Endothelial cell of umbilical vein (primary cell): ENCODE data around the gene ZDHHC11B. TPM values are rescaled to one million over a fixed set of nuclear protein-coding genes. Genes with fewer than 3 reads are reported as not detected.
"Not testable (repeated sequence)": the region's sequence is repeated elsewhere in the genome, so short reads cannot be mapped to it uniquely, and the experiment has no call there.

Experiments used
- BruUV-seq: library from RNA; stranded (reverse); fragments of 400-500 nt; replicated peaks from 2 replicates; lab custom pipeline; 2021; lab: Mats Ljungman, UMichigan
- CTCF ChIA-PET: fragments of 300-600, 350-600 bp; sonication (Branson Sonifier 250); formaldehyde crosslinking; loops from one replicate; lab custom pipeline; 2021; ENCODE audit warnings: antibody characterized with exemption, inconsistent platforms; lab: Charles Lee
- POLR2A ChIA-PET: fragments of 300-600, 350-600 bp; sonication (Branson Sonifier 250); formaldehyde crosslinking; loops from one replicate; lab custom pipeline; 2021; ENCODE audit warnings: antibody characterized with exemption, inconsistent platforms; lab: Charles Lee
- DNase-seq: peaks from one replicate; pipeline ENCODE4 v3.0.0-alpha.2; 2011; ENCODE audit warnings: low read depth, low spot score
- FAIRE-seq: peaks from 2 replicates; lab custom pipeline; 2011; peaks lifted over from hg19 to GRCh38; lab: Jason Lieb, UNC
- H2AFZ ChIP-seq: 2 replicates; pipeline ENCODE4 v1.6.0; 2012; ENCODE audit warnings: low read depth, low read length, control low read depth, inconsistent platforms
- H3K27ac ChIP-seq: 2 replicates; pipeline ENCODE4 v1.5.1; 2011; ENCODE audit warnings: low read depth, mild to moderate bottlenecking, control low read depth, low read length, moderate library complexity; ENCODE audit not compliant: insufficient read depth
- H3K27me3 ChIP-seq, 2 experiments: 2 replicates each; pipeline versions ENCODE4 v1.6.0 to v1.6.1; 2011; ENCODE audit warnings: low read length in 2 of 2, mixed read lengths in 1 of 2; ENCODE audit not compliant: control insufficient read depth in 2 of 2, insufficient read depth in 2 of 2
- H3K36me3 ChIP-seq, 2 experiments: 2 replicates in 1 of 2; 3 replicates in 1 of 2; pipeline ENCODE4 v1.5.1; 2011; ENCODE audit warnings: low read length in 2 of 2, mild to moderate bottlenecking in 1 of 2, moderate library complexity in 1 of 2; ENCODE audit not compliant: control insufficient read depth in 2 of 2, insufficient read depth in 2 of 2; ENCODE audit errors: extremely low read depth in 1 of 2
- H3K4me1 ChIP-seq: 3 replicates; pipeline ENCODE4 v1.5.1; 2011; ENCODE audit warnings: mild to moderate bottlenecking, low read length; ENCODE audit not compliant: control insufficient read depth, insufficient read depth; ENCODE audit errors: extremely low read depth
- H3K4me2 ChIP-seq: 2 replicates; pipeline ENCODE4 v1.6.1; 2011; ENCODE audit warnings: low read length, control low read depth, mixed read lengths; ENCODE audit not compliant: insufficient read depth
- H3K4me3 ChIP-seq, 3 experiments: fragments of 200-600 bp in 1 of 3; sonication (generic), shearing (Covaris generic) in 1 of 3; replicated peaks in 1 of 3; 2 replicates each; pipeline ENCODE4 v1.5.1; 2011 to 2016; ENCODE audit warnings: control low read depth in 3 of 3, low read length in 3 of 3, mild to moderate bottlenecking in 2 of 3, inconsistent platforms in 1 of 3, low read depth in 1 of 3, moderate library complexity in 1 of 3; ENCODE audit not compliant: insufficient read depth in 1 of 3
- H3K79me2 ChIP-seq: 2 replicates; pipeline ENCODE4 v1.6.0; 2012; ENCODE audit warnings: low read length, inconsistent platforms; ENCODE audit not compliant: control insufficient read depth, insufficient read depth
- H3K9ac ChIP-seq: replicated peaks from 2 replicates; pipeline ENCODE3; 2011; ENCODE audit warnings: low read length, control low read depth; ENCODE audit not compliant: insufficient read depth; ENCODE audit errors: extremely low read depth
- H3K9me1 ChIP-seq: replicated peaks from 3 replicates; pipeline ENCODE4 v1.6.0; 2011; ENCODE audit warnings: mild to moderate bottlenecking, low read length; ENCODE audit not compliant: control insufficient read depth, insufficient read depth; ENCODE audit errors: extremely low read depth
- H3K9me3 ChIP-seq: replicated peaks from 2 replicates; pipeline ENCODE4 v1.5.1; 2012; ENCODE audit warnings: low read length, inconsistent platforms; ENCODE audit not compliant: control insufficient read depth, insufficient read depth
- H4K20me1 ChIP-seq: replicated peaks from 2 replicates; pipeline ENCODE3; 2011; ENCODE audit warnings: mild to moderate bottlenecking, low read length; ENCODE audit not compliant: control insufficient read depth, insufficient read depth; ENCODE audit errors: extremely low read depth
- dilution Hi-C: fragments of 300-500 bp; cut with MboI; formaldehyde crosslinking; loops from one replicate; pipeline ENCODE4 v1.15.0; 2019; ENCODE audit warnings: low sequenced_read_pairs; ENCODE audit not compliant: extremely low pct_ligation_motif_present
- intact Hi-C: fragments of 100-400 bp; cut with micrococcal nuclease; formaldehyde crosslinking; loops from one replicate; pipeline ENCODE4 v1.10.0; 2022
- polyA plus RNA-seq, 4 experiments: library from polyadenylated mRNA; depleted of rRNA in 3 of 4; stranded (reverse) in 3 of 4; unstranded in 1 of 4; fragments of >200 nt; gene quantifications; 2 replicates each; pipeline versions ENCODE4 v1.2.1 to v1.2.3, GENCODE V29; 2011 to 2012; ENCODE audit warnings: missing spikeins in 1 of 4
- total RNA-seq: library from RNA; stranded (reverse); gene quantifications from 2 replicates; pipeline ENCODE4 v1.2.3, GENCODE V29; 2021

ZDHHC11B gene
- total and polyA plus RNA-seq, 2 donors (not counting 3 experiments of a cell fraction or from before 2014, with no cell fraction given) = not detected

GRCh38 chr5:743696-744404, 40.7 kb downstream of the ZDHHC11B start:
- DNase-seq, H3K79me2 ChIP-seq, H3K4me1 ChIP-seq, H4K20me1 ChIP-seq, H3K4me3 ChIP-seq, H3K36me3 ChIP-seq, intact Hi-C loops, H2AFZ ChIP-seq, H3K27ac ChIP-seq, CTCF ChIA-PET, H3K27me3 ChIP-seq, FAIRE-seq, H3K9me3 ChIP-seq, H3K9ac ChIP-seq, dilution Hi-C loops, BruUV-seq, POLR2A ChIA-PET, H3K9me1 ChIP-seq, H3K4me2 ChIP-seq: not testable (repeated sequence)

GRCh38 chr5:742276-742675, 42.3 kb downstream of the ZDHHC11B start:
- H3K4me3 ChIP-seq, BruUV-seq, H3K27ac ChIP-seq, H2AFZ ChIP-seq, H3K27me3 ChIP-seq, H4K20me1 ChIP-seq, H3K9me1 ChIP-seq, H3K4me1 ChIP-seq, CTCF ChIA-PET, H3K9me3 ChIP-seq, H3K9ac ChIP-seq, H3K36me3 ChIP-seq, POLR2A ChIA-PET, intact Hi-C loops, dilution Hi-C loops, FAIRE-seq, DNase-seq, H3K4me2 ChIP-seq, H3K79me2 ChIP-seq: not testable (repeated sequence)

- POLR2A ChIA-PET, H3K36me3 ChIP-seq, intact Hi-C loops, H2AFZ ChIP-seq, BruUV-seq, H3K27me3 ChIP-seq, H4K20me1 ChIP-seq, H3K4me2 ChIP-seq, H3K79me2 ChIP-seq, H3K4me3 ChIP-seq, H3K9ac ChIP-seq, DNase-seq, H3K9me3 ChIP-seq, H3K4me1 ChIP-seq, FAIRE-seq, dilution Hi-C loops, H3K9me1 ChIP-seq, H3K27ac ChIP-seq, CTCF ChIA-PET: not testable (repeated sequence)
Measured at GRCh38 chr5:734145-734544, 50.4 kb downstream of the ZDHHC11B start.

- BruUV-seq, intact Hi-C loops, H3K9ac ChIP-seq, dilution Hi-C loops, CTCF ChIA-PET, H3K79me2 ChIP-seq, H3K27me3 ChIP-seq, H3K4me1 ChIP-seq, FAIRE-seq, H3K4me3 ChIP-seq, H4K20me1 ChIP-seq, H3K9me3 ChIP-seq, H3K36me3 ChIP-seq, H2AFZ ChIP-seq, DNase-seq, H3K9me1 ChIP-seq, H3K27ac ChIP-seq, POLR2A ChIA-PET, H3K4me2 ChIP-seq: not testable (repeated sequence)
Measured at GRCh38 chr5:732754-733454, 51.6 kb downstream of the ZDHHC11B start.
